PC-3 (cell line): ENCODE measurements around the gene MS4A4E. TPM values are rescaled to one million over a fixed set of nuclear protein-coding genes. Genes with fewer than 3 reads are reported as not detected.

Source experiments
- ATAC-seq: fragments of 200-7000 bp; cut with Tn5 transposase; 2 replicates; pipeline ENCODE4 v1.9.1; 2020; ENCODE audit warnings: mild to moderate bottlenecking, moderate library complexity
- BruUV-seq: library from RNA; stranded (reverse); fragments of 400-500 nt; replicated peaks from 2 replicates; lab custom pipeline; 2021; lab: Mats Ljungman, UMichigan
- CTCF ChIA-PET: fragments of 300-600 bp; sonication (Branson Sonifier 250); formaldehyde crosslinking; loops from one replicate; lab custom pipeline; 2022; ENCODE audit warnings: antibody characterized with exemption; lab: Charles Lee
- POLR2A ChIA-PET: fragments of 300-600 bp; sonication (Branson Sonifier 250); formaldehyde crosslinking; loops from one replicate; lab custom pipeline; 2022; ENCODE audit warnings: antibody characterized with exemption; ENCODE audit not compliant: unreplicated experiment; lab: Charles Lee
- DNase-seq: peaks from one replicate; pipeline ENCODE4 v3.0.0-alpha.2; 2015
- H2AFZ ChIP-seq: fragments of 300-600 bp; sonication (generic); 2 replicates; pipeline ENCODE4 v1.6.0; 2016; ENCODE audit warnings: antibody characterized with exemption, low read length
- H3F3A ChIP-seq: fragments of 300-600 bp; sonication (generic); one replicate; pipeline ENCODE4 v1.6.0; 2017; ENCODE audit warnings: antibody characterized with exemption, low read length, control low read depth, mild to moderate bottlenecking; ENCODE audit not compliant: unreplicated experiment
- H3K27ac ChIP-seq: fragments of 300-600 bp; sonication (generic); 2 replicates; pipeline ENCODE4 v1.5.1; 2016; ENCODE audit warnings: mild to moderate bottlenecking, low read length
- H3K27me3 ChIP-seq: fragments of 300-600 bp; sonication (generic); 2 replicates; pipeline ENCODE4 v1.6.1; 2016; ENCODE audit warnings: low read length, mixed read lengths
- H3K36me3 ChIP-seq: fragments of 300-600 bp; sonication (generic); 2 replicates; pipeline ENCODE4 v1.6.1; 2016; ENCODE audit warnings: low read depth, mixed run types, low read length, mixed read lengths
- H3K4me1 ChIP-seq: fragments of 300-600 bp; sonication (generic); 2 replicates; pipeline ENCODE4 v1.5.1; 2016; ENCODE audit warnings: low read length; ENCODE audit not compliant: insufficient read depth
- H3K4me2 ChIP-seq: fragments of 300-600 bp; sonication (generic); 2 replicates; pipeline ENCODE4 v1.6.0; 2016; ENCODE audit warnings: low read length
- H3K4me3 ChIP-seq: fragments of 300-600 bp; sonication (generic); 2 replicates; pipeline ENCODE4 v1.5.1; 2016; ENCODE audit warnings: mild to moderate bottlenecking, low read length, mixed read lengths
- H3K79me2 ChIP-seq: fragments of 300-600 bp; sonication (generic); 2 replicates; pipeline ENCODE4 v1.6.1; 2017; ENCODE audit warnings: low read length, mixed read lengths
- H3K9ac ChIP-seq: fragments of 300-600 bp; sonication (generic); 2 replicates; pipeline ENCODE4 v1.6.0; 2016; ENCODE audit warnings: mild to moderate bottlenecking, low read length
- H3K9me2 ChIP-seq: fragments of 300-600 bp; sonication (generic); replicated peaks from 2 replicates; pipeline ENCODE4 v1.6.1; 2016; ENCODE audit warnings: mixed run types, low read length, mixed read lengths
- H3K9me3 ChIP-seq: fragments of 300-600 bp; sonication (generic); 2 replicates; pipeline ENCODE4 v1.6.1; 2016; ENCODE audit warnings: low read length, mixed read lengths
- H4K20me1 ChIP-seq: fragments of 300-600 bp; sonication (generic); 2 replicates; pipeline ENCODE4 v1.6.1; 2016; ENCODE audit warnings: low read length, mixed read lengths
- CTCF ChIP-seq: fragments of 300-600 bp; sonication (generic); conservative IDR thresholded peaks from 2 replicates; pipeline ENCODE4 v1.5.1; 2017; ENCODE audit warnings: antibody characterized with exemption, low read depth, mild to moderate bottlenecking, low read length
- EZH2 ChIP-seq: fragments of 300-600 bp; sonication (generic); IDR thresholded peaks from one replicate; pipeline ENCODE4 v1.6.1; 2017; ENCODE audit warnings: antibody characterized with exemption, mild to moderate bottlenecking, low read length; ENCODE audit not compliant: unreplicated experiment
- EZH2phosphoT487 ChIP-seq: fragments of 300-600 bp; sonication (generic); IDR thresholded peaks from 2 replicates; pipeline ENCODE4 v1.6.1; 2018; ENCODE audit warnings: mild to moderate bottlenecking, antibody characterized with exemption, low read length, borderline replicate concordance
- intact Hi-C: fragments of 100-400 bp; cut with micrococcal nuclease; formaldehyde crosslinking; loops from 2 replicates; pipeline ENCODE4 v1.9.0; 2023
- total RNA-seq: library from RNA; depleted of rRNA; stranded (reverse); fragments of >200 nt; gene quantifications from 2 replicates; pipeline ENCODE4 v1.2.3, GENCODE V29; 2014

The MS4A4E gene
- total RNA-seq, 1 experiment from 2014 or later: not detected

- Histone ChIP-seq H3K9me3 (no peaks in the 10 kb centered on the region), H3K79me2 (no peaks in the 10 kb centered on the region), H3K36me3 (no peaks in the 10 kb centered on the region), H3K4me2 (0 out of 2 replicates have a peak overlapping the region, but pooled peaks have one; percentile 37), H4K20me1 (no peaks in the 10 kb centered on the region), H2AFZ (no peak overlapping the region), H3K4me3 (no peak overlapping the region), H3K27ac (peak overlapping the region; percentile 84), H3K9me2 (no peaks in the 10 kb centered on the region), H3K4me1 (peaks cover 43% of the 10 kb centered on the region), H3K27me3 (no peaks in the 10 kb centered on the region), H3F3A (peaks cover 5% of the 10 kb centered on the region), H3K9ac (no peak overlapping the region)
- POLR2A ChIA-PET: no interaction called here
- TF ChIP-seq CTCF: no peak
- no peak for TF ChIP-seq EZH2phosphoT487
- no peak for TF ChIP-seq EZH2
- DNase-seq (peak; percentile 32), ATAC-seq (no peak)
- no TSS peak for BruUV-seq
- CTCF ChIA-PET: interaction anchor here (1.1 kb wide), 1 partner anchor 12 kb away, joined by 3 read pairs; no protein-coding TSS in a partner anchor
- intact Hi-C loops: no loop called here
These were observed 72.4 kb downstream of the MS4A4E start for GRCh38 chr11:60170566-60170965.

- no peaks in the 10 kb centered on the region for H3K36me3 ChIP-seq
- no peak overlapping the region for H2AFZ ChIP-seq
- TF ChIP-seq CTCF (peak; percentile 92), EZH2phosphoT487 (no peak)
- peak overlapping the region; percentile 37 for H3K4me2 ChIP-seq
- ChIA-PET CTCF (interaction anchor here (0.6 kb wide), 1 partner anchor 82 kb away, joined by 3 read pairs; no protein-coding TSS in a partner anchor), POLR2A (no interaction called here)
- no TSS peak for BruUV-seq
- peak; percentile 76 for ATAC-seq
- peak overlapping the region; percentile 53 for H3K9ac ChIP-seq
- intact Hi-C loops: no loop called here
- H3K27ac ChIP-seq: peak overlapping the region; percentile 84
- no peaks in the 10 kb centered on the region for H3K9me2 ChIP-seq
- H3F3A ChIP-seq: peaks cover 5% of the 10 kb centered on the region
- no peak overlapping the region for H3K4me3 ChIP-seq
- no peaks in the 10 kb centered on the region for H3K79me2 ChIP-seq
- H3K9me3 ChIP-seq: no peaks in the 10 kb centered on the region
- peaks cover 51% of the 10 kb centered on the region for H3K4me1 ChIP-seq
- DNase-seq: peak; percentile 100
- no peaks in the 10 kb centered on the region for H3K27me3 ChIP-seq
- no peaks in the 10 kb centered on the region for H4K20me1 ChIP-seq
These were observed 73.5 kb downstream of the MS4A4E start for GRCh38 chr11:60169264-60169915.

GRCh38 chr11:60168306-60168705 lies 74.6 kb downstream of the MS4A4E start:
- Histone ChIP-seq H3K4me2 (peak overlapping the region; percentile 24), H3K27me3 (no peaks in the 10 kb centered on the region), H3F3A (peaks cover 5% of the 10 kb centered on the region), H3K27ac (peak overlapping the region; percentile 84), H4K20me1 (no peaks in the 10 kb centered on the region), H3K9ac (no peak overlapping the region; the same call in 1 of the 2 replicates), H3K9me2 (no peaks in the 10 kb centered on the region), H3K4me1 (peaks cover 52% of the 10 kb centered on the region), H2AFZ (no peak overlapping the region), H3K79me2 (no peaks in the 10 kb centered on the region), H3K36me3 (no peaks in the 10 kb centered on the region), H3K9me3 (no peaks in the 10 kb centered on the region), H3K4me3 (no peak overlapping the region)
- ATAC-seq (no peak), DNase-seq (peak; percentile 69)
- POLR2A ChIA-PET: no interaction called here
- BruUV-seq: no TSS peak
- CTCF ChIA-PET: no interaction called here
- intact Hi-C loops: no loop called here
- TF ChIP-seq EZH2phosphoT487 (no peak), EZH2 (no peak), CTCF (no peak)
